ENCODE measurements around the gene SIRT7.

The SIRT7 gene

DNA sequence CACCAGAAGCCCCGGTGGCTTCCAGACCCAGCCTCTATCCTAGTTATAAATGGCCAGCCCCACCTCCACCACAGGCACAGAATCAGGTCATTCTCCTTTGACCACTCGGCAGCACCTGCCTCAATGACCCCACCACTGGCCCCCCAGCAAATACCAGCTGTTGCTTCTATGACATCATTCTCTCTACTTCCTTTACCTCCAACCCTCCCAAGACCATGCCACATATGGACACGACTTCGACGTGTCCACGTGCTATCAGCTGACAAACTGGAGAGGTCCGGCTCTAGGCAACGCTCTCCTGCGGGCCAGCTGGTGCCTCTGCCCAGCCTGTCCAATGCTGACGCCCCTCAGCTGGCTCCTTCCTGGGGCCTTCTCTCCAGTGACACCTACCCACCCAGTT is 32.5 kb downstream of the SIRT7 start:
- DNase-seq: no peak

DNA sequence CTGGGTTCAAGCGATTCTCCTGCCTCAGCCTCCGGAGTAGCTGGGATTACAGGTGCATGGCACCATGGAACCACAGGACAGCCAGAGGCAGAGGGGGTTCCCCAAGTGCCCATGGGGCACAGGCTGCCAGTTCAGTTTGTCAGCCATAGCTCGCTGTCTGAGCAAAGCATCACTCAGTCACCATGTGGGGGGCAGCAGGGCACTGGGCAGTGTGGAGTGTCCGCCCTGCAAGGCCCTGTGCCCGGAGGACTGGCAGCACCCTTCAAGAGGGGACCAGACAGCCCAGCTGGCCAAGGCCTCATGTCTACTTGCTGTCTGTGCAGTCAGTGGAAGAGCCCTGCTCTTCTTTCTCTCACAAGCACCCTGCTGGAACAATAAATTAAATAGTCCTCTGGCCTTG is 33.0 kb downstream of the SIRT7 start:
- no peak for DNase-seq

DNA sequence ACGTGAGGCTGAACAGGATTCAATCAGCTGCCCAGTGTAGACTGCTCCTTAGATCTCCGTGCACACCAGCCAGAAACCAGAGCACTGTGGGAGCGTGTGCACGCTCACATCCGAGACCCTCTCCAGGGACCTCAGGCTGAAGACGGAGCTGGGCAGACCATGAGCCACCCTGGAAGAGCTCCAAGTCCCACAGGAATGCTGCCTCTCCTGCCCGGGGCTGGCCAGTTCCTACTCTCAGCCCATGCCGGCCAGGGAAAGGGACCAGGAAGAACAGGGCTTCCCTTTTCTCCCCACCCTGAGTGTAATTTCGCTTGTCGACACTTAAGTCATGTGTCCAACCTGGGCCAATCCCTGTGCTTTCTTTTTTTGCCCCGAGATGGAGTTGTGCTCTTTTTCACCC is 33.5 kb downstream of the SIRT7 start:
- DNase-seq: no peak

DNA sequence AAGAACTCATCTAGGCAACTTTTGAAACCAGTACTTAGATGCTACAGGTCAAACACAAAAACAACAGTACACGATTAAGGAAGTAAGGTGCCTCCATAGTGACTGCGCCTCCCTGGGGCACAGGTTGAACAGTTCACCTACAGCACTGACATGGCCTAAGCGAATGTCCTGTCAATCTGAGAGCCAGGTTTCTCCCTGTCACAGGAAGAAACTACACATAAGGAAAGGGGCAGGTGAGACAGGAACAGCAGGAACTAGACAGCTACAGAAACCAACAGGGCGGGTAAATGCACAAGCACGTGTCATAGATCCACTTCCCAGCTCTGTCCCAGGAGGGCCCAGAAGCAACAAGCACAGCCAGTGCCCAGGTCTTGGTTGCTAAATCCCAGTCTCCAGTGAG is 38.9 kb downstream of the SIRT7 start:
- no peak for DNase-seq

DNA sequence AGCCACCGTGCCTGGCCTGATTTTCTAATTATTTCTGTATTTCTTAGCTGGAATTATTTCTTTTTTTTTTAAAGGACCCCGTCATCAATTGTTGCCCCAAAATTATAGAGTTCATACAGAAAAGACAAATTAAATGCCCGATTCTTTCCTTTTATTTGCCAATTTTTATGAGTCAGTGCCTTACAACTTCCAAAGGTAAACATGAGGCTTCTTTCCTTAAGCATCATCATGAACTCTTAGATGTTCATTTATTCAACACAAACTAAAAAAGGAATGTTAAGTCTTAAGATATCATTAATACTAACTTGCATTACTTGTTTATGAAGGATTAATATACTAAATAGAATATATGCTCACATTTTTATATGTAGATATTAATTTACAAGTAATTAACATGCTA is 39.7 kb downstream of the SIRT7 start:
- DNase-seq: no peak

DNA sequence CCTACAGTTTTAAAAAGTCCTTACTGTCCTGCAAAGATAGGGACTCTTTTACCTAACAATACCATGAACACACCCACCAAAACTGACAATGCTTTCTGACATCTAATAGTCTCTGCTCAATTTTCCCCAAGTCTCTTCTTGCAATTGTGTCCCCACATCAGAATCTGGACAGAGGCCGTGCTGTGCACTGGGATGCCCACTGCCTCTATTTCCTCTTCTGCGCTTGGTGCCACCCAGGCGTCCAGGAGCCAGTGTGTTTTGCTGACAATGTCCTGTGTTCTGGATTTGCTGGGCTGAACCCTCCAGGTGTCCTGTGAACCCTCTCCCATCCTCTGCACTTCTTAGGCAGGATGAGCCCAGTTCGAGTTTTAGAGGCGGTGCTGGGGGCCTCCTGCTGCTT is 40.4 kb downstream of the SIRT7 start:
- no peak for DNase-seq

DNA sequence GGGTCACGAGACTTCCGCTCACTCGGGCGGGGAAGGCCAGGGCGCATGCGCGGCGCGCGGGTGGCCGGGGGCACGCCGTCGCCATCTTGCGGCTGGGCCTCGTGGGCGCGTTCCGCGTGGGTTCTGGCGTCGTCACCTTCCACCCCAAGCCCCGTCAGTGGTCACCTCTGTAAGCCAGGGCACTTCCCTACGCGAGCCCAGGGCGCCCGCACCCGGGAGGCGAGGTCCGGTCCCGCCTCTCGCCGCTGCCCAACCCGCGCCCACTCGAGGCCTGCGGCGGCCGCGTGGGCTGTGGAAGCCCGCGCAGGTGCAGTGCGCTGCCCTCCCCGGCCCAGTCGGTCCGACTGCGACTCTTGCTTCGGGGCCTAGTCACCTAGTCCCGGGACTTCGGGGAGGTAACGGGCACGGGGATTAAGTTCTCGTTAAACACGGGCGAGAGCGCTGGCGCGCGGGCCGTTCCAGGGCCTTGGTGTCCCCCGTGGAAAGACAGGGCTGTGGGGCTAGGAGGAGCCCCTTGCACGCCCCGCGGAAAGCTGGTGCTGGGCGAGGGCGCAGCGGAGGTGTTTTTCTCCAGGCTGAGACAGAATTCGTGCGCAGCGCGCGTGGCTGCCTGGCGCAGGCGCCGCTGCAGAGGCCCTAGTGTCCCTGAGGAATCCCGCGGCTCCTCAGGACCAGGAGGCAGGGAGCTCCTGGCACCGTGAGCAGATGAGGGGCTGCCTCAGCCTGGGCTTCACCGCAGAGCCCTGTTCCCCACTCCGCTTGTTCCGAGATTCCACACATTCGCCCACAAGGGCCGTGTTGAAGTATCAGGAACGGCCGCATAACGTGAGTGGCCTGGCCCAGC is 46.4 kb downstream of the SIRT7 start:
- peak; percentile 95 for DNase-seq

DNA sequence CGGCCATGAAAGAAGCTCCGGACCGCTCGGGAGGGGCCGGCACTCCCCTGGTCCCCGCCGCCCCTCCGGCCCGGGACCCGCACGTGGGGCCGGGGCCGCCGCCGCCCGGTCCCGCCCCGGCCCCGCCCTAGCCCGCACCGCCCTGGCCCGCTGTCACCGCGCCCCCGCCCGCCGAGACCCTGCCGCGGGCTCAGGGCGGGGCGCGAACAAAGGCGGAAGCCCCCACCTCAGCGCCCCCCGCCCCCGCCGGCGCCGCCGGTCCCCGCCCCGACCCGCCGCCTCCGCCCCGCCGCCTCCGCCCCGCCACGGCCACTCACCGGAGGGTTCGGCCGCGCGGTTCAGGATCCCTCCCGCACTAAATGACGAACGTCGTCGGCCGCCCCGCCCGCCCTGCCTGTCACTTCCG is 47.0 kb downstream of the SIRT7 start, which contains the start of gene ARHGDIA:
ARHGDIA (minus strand) TSS at position 357 of the 406 bp plus-strand sequence. CDS start 1,407 bp downstream, outside the sequence.
- DNase-seq: no peak

DNA sequence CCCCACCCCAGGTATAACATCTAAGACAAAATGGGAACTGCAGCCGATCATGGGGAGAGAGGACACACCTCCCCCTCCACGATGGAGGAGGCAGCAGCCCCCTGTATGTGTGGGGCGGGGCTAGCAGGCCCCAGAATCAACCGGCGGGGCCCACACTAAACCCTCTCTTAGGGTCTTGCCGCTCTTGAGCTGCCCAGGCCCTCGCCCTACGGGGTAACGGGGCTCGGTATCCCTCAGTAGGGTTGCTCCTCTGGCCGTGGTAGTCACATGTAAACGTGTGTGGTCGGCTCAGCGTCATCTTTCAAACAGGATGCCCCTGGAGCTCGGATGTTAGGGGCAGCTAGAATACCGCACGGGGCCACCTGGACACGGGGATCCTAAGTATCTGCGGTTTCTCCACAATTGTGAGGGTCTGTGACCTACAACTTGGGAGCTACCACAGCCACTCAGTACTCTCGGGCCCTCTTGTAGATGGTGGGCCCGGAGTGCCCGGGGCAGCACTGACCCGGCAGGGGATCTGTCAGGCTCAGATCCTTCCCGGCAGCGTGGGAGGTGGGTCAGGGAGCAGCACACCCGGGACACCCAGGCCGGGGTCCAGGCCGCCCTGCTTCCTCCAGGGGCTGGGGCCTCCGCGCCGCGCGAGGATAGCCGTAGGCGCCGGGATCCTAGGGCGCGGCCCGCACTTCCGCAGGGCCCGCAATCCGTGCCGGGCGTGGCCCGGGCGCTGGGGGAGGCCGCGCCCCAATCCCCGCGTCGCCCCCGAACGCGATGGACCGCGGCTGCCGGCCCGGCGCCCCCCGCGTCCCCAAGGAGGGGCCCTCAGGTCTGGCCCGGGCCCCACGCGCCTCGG is 47.6 kb downstream of the SIRT7 start:
- DNase-seq: peak; percentile 60

DNA sequence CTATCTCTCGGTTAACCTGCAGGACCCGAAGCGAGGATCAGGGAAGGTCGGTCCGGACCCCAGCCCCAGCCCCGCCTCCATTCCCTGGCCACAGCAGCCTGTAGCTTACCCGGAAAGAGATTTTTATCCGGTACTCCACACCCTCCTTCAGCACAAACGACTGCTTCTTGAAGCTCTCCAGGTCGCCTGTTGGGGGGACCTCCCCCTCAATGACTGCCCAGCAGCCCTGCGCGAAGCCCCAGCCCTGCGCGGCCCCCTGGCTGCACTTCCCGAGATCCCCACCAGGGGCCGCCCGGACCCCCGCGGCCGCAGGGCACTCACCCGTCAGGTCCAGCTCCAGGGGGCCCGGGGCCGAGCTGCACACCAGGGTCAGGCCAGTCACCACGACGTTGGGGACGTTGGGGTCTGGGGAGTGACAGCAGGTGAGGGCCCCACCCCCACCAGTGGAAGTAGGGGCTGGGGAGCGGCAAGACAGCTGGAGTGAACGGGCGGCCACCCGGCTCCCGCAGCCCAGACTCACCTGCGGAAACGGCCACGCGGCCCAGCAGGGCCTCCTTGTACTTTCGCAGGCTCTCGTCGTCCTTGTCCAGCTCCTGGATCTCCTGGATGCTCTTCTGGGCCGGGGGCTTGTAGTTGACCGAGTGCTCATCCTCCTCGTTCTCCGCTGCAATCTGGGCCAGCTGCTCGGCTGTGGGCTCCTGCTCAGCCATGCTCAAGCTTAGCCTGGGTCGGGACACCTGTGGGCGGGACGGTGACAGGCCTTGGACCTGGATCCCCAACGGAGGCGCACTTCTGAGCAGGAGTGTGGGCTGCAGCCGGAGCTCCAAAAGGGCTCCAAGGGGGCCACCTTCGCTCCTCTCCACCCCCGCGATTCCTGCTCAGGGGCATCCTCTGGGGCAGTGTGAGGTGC is 48.5 kb downstream of the SIRT7 start:
- peak; percentile 57 for DNase-seq

DNA sequence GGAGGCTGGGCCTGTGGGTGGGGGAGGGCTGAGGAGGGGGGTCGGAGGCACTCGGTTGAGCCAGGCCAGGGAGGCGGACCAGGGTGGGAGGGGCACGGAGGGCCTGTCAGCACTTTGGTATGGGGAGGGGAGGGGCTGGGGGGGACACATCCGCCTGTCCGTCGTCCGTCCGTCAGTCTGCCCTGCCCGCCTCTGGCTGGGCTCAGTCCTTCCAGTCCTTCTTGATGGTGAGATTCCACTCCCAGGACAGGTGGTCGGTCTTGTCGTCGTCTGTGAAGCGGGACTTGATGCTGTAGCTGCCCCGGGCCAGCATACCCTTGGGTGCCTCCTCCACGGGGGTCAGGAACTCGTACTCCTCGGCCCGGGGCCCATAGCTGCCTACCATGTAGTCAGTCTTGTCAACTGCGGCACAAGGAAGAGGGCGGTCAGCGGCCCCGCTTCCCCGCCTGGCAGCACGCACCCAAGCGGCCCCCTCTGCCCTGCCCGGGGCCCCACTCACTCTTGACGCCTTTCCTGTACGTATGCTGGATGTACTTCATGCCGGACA is 49.2 kb downstream of the SIRT7 start:
- DNase-seq: no peak

DNA sequence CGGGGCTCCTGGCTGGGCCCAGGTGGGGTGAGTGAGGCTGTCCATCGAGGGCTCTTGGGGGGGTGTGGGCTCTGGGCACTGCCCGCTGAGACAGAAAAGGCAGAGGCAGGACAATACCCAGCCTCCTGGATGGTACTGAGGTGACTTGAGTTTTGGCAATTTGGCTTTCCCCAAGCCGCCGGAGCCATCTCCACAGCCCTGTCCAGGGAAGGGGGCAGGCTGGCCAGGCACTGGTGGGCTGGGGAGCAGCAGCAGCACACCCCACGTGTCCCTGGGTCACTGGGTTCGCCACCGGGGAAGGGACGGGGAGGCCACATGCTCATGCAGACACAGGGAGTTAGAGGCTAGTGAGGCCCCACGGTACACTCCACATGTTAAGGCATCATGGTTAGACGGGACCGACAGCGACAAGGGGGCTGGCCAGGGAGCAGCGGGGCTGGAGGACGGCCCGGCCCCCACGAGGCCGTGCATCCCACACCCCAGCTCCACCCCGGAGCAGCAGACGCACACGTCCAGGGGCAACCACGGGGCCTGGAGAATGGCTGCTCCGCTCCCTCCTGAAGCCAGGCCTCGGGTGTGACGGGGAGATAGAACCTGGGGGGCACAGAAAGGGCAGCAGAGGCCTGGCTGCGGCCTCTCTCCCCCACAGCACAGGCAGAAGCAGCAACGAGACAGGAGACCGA is 49.8 kb downstream of the SIRT7 start:
- peak; percentile 30 for DNase-seq

DNA sequence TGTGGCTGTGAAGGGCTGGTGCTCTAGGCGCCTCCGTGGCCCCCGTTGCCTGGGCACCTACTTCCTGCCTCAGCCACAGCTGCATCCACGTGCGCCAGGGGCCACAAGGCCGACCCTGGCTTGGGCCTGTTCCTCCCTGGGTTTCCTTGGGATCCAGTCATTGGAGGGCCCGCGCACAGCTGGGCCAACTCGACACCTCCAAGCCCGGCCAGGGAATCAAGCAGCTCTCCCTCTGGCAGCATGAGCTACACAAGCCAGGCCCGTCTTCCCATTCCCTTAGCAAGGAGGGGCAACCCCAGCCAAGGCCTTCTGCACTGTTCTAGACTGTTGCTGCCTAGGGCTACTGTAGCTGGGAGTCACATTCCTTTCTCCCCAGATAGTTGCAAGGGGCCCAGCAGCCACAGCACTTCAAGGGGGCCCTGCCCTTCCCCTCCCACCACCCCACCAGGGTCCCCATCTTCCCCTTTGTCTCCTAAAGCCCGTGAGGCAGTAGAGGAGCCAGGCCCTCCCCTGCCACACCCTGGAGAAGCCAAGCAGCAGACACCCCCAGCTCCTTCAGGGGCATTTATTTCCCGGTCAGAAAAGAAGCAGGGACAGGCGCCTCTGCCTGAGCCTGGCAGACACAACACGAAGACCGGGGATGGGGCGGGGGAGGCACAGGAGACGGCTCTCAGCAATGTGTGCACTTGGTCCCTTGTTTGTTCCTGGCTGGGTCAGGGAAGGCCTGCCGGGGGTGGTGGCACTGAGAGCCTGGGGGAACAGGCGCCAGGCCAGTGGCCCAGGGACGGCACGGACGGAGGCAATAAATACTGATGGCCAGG is 50.6 kb downstream of the SIRT7 start:
- peak; percentile 48 for DNase-seq

DNA sequence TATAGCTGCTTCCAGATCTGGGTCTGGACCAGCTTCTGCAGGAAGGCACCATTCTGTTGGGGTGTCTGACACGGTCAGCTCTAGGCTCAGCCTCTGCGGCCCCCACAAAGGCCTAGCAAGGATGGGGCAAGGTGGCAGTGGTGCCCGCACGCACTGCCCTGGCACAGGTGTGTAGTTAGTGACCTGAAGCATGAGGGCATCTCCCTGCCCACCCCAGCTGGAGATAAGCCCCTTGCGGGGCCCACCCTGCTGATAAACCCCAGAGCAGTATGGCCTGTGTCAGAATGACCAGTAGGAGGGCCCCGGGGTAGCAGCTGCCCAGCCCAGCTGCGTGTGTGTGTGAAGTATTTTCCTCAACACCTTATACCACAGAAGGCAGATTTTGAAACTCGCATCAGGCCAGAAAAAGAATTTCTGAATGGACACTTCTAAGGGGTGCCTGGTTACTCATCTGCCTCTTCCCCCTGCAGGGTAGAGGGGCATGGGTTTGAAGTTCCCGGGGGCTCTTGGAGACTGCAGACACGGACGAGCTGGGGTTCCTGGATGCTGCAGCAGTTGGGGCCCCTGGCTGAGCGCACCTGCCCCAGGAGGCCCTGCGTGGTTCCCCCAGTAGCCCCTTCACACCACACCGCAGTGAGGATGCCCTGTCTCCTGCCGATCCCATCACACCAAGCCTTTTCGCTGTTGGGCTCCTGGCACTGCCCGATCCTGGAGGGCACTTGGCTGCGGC is 51.4 kb downstream of the SIRT7 start:
- DNase-seq: peak; percentile 44

DNA sequence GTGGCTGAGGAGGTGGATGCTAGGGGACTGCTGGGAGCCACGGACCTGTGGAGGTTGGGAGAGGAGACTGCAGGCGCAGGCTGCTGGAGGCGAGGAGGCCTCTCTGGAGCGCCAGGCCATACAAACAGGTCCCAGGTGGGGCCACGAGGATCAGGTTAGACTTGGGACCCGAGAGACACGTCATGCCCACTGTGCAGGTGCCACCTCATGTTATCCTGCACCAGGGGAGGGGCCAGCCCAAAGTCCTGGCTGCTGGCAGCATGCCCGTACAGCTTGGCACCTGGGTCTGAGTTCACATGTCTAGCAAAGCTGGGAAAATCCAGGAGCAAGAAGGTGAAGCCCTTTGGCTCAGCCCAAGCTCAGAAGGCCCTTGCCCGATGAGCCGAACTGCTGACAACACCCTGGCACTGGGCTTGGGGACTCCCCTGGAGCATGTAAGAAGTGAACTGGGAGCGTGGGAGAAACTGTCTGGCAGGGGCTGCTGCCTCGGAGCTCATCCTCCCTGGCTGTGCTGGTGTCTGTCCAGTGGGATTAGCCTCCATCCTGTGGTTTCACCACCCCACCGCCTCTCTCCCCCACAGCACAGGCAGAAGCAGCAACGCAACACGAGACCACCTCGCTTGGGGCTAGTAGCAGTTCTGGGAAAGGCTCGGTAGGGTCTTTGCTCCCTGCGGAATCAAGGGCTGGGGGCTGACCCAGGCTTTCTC is 52.1 kb downstream of the SIRT7 start:
- peak; percentile 30 for DNase-seq

DNA sequence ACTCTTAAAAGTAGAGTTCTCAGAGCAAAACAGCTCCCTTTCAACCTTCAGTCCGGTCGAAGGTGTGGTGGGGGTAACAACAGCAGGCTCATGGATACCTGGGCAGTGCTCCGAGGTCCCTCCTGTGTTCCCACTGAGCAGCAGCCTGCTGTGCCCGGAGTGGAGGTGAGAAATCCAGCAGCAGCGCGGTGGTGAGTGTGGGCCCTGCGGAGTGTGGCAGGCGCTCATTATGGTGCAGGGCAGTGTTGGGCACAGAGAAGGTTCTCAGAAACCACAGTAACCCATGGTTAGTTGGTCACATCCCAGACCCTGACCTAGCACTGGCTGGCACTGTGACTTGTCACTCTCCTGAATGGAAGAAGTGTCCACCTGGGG is 52.6 kb downstream of the SIRT7 start:
- no peak for DNase-seq

DNA sequence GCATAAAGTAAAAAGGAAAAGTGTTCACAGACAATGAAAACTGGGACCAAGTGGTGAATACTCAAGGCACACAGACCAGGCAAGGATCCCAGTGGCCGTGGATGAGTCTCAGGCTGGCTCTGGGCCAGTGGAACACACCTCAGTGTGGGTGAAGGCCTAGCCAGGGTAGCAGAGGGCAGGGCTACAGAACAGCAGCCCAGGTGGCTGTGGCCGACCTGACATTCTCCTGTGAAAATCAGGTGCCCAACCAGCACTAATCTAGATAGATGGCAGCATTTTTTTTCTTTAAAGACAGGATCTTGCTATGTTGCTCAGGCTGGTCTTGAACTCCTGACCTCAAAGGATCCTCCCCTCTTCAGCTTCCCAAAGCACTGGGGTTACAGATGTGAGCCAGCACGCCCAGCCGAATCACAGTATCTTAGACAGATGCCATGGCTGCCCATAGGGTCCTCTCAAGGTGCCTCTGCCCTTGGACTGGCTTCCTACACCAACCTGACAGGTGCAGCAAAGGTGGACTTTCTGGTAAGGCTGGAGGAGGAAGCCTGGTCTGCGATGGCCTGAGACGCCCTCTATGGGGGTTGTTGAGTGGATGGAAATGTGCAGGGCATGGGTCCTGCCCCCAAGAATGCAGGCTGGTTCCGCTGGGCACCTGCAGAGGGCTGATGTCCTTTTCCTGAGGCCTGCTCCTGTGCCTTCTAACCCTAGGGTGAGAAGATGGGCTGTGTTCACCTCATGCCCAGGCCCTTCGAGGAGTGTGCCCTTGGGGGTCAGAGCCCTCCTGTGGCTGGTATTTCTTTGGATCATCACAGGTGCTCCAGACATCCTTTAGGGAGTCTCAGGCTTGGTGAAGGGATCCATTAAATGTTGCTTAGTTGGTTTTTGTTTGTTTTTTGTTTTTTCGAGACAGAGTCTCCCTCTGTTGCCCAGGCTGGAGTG is 53.9 kb downstream of the SIRT7 start:
- DNase-seq: no peak

DNA sequence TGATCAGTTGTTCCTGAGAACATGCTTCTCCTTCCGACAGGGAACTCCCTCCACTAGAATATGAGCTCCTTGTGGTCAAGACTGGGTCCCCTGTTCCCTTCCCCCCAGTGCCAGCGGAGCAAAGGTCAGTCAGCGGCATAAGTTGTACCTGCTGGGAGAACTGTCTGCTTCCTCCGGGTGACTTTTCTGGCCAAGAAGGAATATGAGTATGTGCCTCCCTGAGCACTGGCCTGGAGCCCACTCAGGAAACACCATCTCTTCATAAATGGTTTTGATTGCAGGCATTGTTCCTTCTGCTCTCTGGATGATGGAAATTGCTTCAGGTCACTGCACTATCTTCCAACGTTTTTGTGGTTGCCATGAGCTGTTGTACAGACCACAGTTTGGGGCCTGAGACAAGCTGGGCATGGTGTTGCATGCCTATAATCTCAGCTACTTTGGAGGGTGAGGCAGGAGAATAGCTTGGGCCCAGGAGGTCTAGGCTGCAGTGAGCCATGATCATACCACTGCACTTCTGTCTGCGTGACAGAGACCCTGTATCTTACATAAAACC is 54.8 kb downstream of the SIRT7 start:
- no peak for DNase-seq

Measured in activated T-cell treated with anti-CD3 and anti-CD28 coated beads, Interleukin-2, amount 50 U/mL, for 1 hour (primary cell).